T-helper 1 cell (primary cell): ENCODE results near the gene ZIC2.
"Not testable (repeated sequence)": the region's sequence is repeated elsewhere in the genome, so short reads cannot be mapped to it uniquely, and the experiment has no call there.

Source experiments
- DNase-seq, 5 donors: peaks; one replicate each; pipeline ENCODE4 v3.0.0-alpha.2; 2012 to 2020
- total RNA-seq, 4 donors: gene quantifications; one replicate each; lab custom pipeline; 2026; lab: John Stamatoyannopoulos, UW

Gene ZIC2
- total RNA-seq, result 0 to 0.27 (median 0) reads per million in 4 donors

GRCh38 chr13:99981735-99982035 lies at the start of gene ZIC2:
Gene ZIC2, plus strand, starts transcription at chr13:99981784. Its CDS starts 281 bp downstream, at chr13:99982065.
- no peak for DNase-seq

- no peak for DNase-seq
Observed at GRCh38 chr13:99932912-99933311, 48.7 kb upstream of the ZIC2 start.

GRCh38 chr13:99935772-99936171 lies 45.8 kb upstream of the ZIC2 start:
- DNase-seq, result no peak

- no peak for DNase-seq
Observed at GRCh38 chr13:99938635-99939034, 42.9 kb upstream of the ZIC2 start.

GRCh38 chr13:99941086-99941485 lies 40.5 kb upstream of the ZIC2 start:
- no peak for DNase-seq

- DNase-seq, result no peak
Observed at GRCh38 chr13:99941911-99942310, 39.7 kb upstream of the ZIC2 start.

GRCh38 chr13:99944102-99944501 lies 37.5 kb upstream of the ZIC2 start:
- no peak for DNase-seq

- DNase-seq, result no peak
Observed at GRCh38 chr13:99944606-99945005, 37.0 kb upstream of the ZIC2 start.

- not testable (repeated sequence) for DNase-seq
Observed at GRCh38 chr13:99945515-99945914, 36.1 kb upstream of the ZIC2 start.

GRCh38 chr13:99947666-99948065 lies 33.9 kb upstream of the ZIC2 start:
- no peak for DNase-seq

- DNase-seq, result no peak
Observed at GRCh38 chr13:99948411-99948810, 33.2 kb upstream of the ZIC2 start.

- no peak for DNase-seq
Observed at GRCh38 chr13:99948907-99949678, 32.5 kb upstream of the ZIC2 start.

- DNase-seq, result no peak
Observed at GRCh38 chr13:99949679-99950413, 31.7 kb upstream of the ZIC2 start.

- DNase-seq, result not testable (repeated sequence)
Observed at GRCh38 chr13:99951666-99952065, 29.9 kb upstream of the ZIC2 start.

- no peak for DNase-seq
Observed at GRCh38 chr13:99953138-99953755, 28.3 kb upstream of the ZIC2 start.

- no peak for DNase-seq
Observed at GRCh38 chr13:99955107-99955746, 26.4 kb upstream of the ZIC2 start.

- no peak for DNase-seq
Observed at GRCh38 chr13:99955747-99956472, 25.7 kb upstream of the ZIC2 start.

- DNase-seq, result no peak
Observed at GRCh38 chr13:99956473-99957349, 24.9 kb upstream of the ZIC2 start.

GRCh38 chr13:99958406-99959126 lies 23.0 kb upstream of the ZIC2 start:
- no peak for DNase-seq

GRCh38 chr13:99959127-99959539 lies 22.5 kb upstream of the ZIC2 start:
- DNase-seq, result no peak
